ENCODE data around the gene SH3RF1.

Gene SH3RF1

DNA sequence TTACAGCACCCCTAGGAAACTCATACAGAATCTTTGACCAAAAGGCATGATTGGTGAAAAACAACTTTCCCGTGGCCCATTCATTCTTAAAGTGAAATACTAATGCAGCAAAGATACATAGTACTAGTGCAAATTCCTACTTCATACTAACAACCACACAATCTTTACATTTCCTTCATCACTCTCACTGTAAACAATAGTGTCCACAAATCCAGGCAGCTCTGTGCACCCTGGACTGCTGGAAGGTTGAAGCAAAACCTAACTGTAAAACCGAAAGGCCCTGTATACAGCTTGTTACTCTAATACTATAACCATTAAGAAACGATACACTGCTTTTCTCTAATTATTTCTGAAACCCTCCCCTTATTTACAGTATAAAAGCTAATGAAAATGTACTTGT is 82.6 kb downstream of the SH3RF1 start:
- H3K4me1 ChIP-seq = no peaks in the 10 kb centered on the region
- no peaks in the 10 kb centered on the region for H3K36me3 ChIP-seq (ENCODE audit: control insufficient read depth, insufficient read depth, low read length)
- H2AFZ ChIP-seq = no peak overlapping the region
- no peak overlapping the region for H3K9ac ChIP-seq
- H3K4me3 ChIP-seq (ENCODE audit: low read depth, low read length) = no peak overlapping the region
- H3K9me3 ChIP-seq (ENCODE audit: control insufficient read depth, low read length) = no peaks in the 10 kb centered on the region
- TF ChIP-seq CTCF (IDR thresholded peaks at IDR 0.05) = no peak
- no peaks in the 10 kb centered on the region for H3K27me3 ChIP-seq (ENCODE audit: control insufficient read depth, insufficient read depth, low read length)
- H3K79me2 ChIP-seq = peaks cover 4% of the 10 kb centered on the region
- H3K4me2 ChIP-seq (ENCODE audit: low read length) = no peak overlapping the region
- H3K27ac ChIP-seq = no peak overlapping the region

- no peak for TF ChIP-seq CTCF (IDR thresholded peaks at IDR 0.05)
- no peak overlapping the region for H3K27ac ChIP-seq
These were observed 85.4 kb downstream of the SH3RF1 start for GRCh38 chr4:169185133-169185956.

GRCh38 chr4:169184686-169185085 is 86.1 kb downstream of the SH3RF1 start:
- no peak overlapping the region for H3K4me2 ChIP-seq (ENCODE audit: low read length)
- TF ChIP-seq CTCF (IDR thresholded peaks at IDR 0.05) = no peak

More at GRCh38 chr4:169185133-169185956, 85.4 kb downstream of the SH3RF1 start:
- Histone ChIP-seq H3K4me2 (ENCODE audit: low read length) (no peak overlapping the region), H2AFZ (no peak overlapping the region), H3K36me3 (ENCODE audit: control insufficient read depth, insufficient read depth, low read length) (no peaks in the 10 kb centered on the region), H3K4me1 (no peaks in the 10 kb centered on the region), H3K27me3 (ENCODE audit: control insufficient read depth, insufficient read depth, low read length) (no peaks in the 10 kb centered on the region), H3K9ac (no peak overlapping the region), H3K9me3 (ENCODE audit: control insufficient read depth, low read length) (no peaks in the 10 kb centered on the region), H3K79me2 (no peaks in the 10 kb centered on the region), H3K4me3 (ENCODE audit: low read depth, low read length) (no peak overlapping the region)

DNA sequence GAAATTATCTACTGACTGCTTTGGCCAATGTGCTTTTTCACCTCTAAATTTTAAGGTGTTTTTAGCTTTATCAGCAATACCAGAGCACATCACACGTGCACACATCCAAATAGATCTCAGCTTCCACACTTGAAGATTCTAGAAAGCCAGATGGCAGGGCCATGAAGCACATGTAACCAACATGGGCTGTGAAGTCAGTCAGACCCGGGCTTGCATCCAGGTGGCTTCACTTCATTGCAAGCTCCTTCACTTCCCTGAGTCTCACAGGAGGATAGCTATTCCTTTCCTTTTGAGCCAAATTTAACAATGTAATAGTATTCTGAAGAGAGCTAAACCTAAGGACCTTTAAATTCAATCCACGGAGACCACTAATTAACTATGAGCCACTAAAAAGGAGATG is 86.5 kb downstream of the SH3RF1 start:
- no peak for TF ChIP-seq CTCF (IDR thresholded peaks at IDR 0.05)
- no peaks in the 10 kb centered on the region for H3K36me3 ChIP-seq (ENCODE audit: control insufficient read depth, insufficient read depth, low read length)

More at GRCh38 chr4:169184686-169185085, 86.1 kb downstream of the SH3RF1 start:
- H3K9ac ChIP-seq = no peak overlapping the region
- no peaks in the 10 kb centered on the region for H3K27me3 ChIP-seq (ENCODE audit: control insufficient read depth, insufficient read depth, low read length)
- H3K4me1 ChIP-seq = no peaks in the 10 kb centered on the region
- no peaks in the 10 kb centered on the region for H3K79me2 ChIP-seq
- H3K36me3 ChIP-seq (ENCODE audit: control insufficient read depth, insufficient read depth, low read length) = no peaks in the 10 kb centered on the region
- no peak overlapping the region for H2AFZ ChIP-seq
- H3K27ac ChIP-seq = no peak overlapping the region
- H3K9me3 ChIP-seq (ENCODE audit: control insufficient read depth, low read length) = no peaks in the 10 kb centered on the region
- no peak overlapping the region for H3K4me3 ChIP-seq (ENCODE audit: low read depth, low read length)

DNA sequence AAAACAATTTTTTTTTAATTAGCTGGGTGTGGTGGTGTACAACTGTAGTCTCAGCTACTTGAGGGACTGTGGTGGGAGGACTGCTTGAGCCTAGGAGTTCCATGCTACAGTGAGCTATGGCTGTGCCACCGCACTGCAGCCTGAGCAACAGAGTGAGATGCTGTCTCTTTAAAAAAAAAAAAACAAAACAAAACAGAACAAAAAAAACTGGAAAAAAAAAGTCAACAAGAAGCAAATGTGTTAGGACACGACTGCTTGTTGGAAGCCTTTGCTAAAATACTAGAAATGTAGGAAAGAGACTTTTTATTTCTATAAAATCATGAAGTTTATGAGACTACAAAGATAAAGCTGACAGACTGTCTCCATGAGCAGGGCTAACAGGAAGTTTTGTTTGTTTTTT is 87.2 kb downstream of the SH3RF1 start:
- no peak for TF ChIP-seq CTCF (IDR thresholded peaks at IDR 0.05)
- H3K4me1 ChIP-seq = no peaks in the 10 kb centered on the region
- H3K9ac ChIP-seq = no peak overlapping the region
- no peak overlapping the region for H3K4me2 ChIP-seq (ENCODE audit: low read length)
- H3K36me3 ChIP-seq (ENCODE audit: control insufficient read depth, insufficient read depth, low read length) = no peaks in the 10 kb centered on the region
- no peak overlapping the region for H2AFZ ChIP-seq
- H3K27ac ChIP-seq = no peak overlapping the region
- no peaks in the 10 kb centered on the region for H3K9me3 ChIP-seq (ENCODE audit: control insufficient read depth, low read length)
- no peaks in the 10 kb centered on the region for H3K27me3 ChIP-seq (ENCODE audit: control insufficient read depth, insufficient read depth, low read length)
- no peak overlapping the region for H3K4me3 ChIP-seq (ENCODE audit: low read depth, low read length)
- H3K79me2 ChIP-seq = no peaks in the 10 kb centered on the region

More for the DNA sequence above, 86.5 kb downstream of the SH3RF1 start:
- Histone ChIP-seq H3K27me3 (ENCODE audit: control insufficient read depth, insufficient read depth, low read length) (no peaks in the 10 kb centered on the region), H3K9me3 (ENCODE audit: control insufficient read depth, low read length) (no peaks in the 10 kb centered on the region), H3K4me3 (ENCODE audit: low read depth, low read length) (no peak overlapping the region), H3K9ac (no peak overlapping the region), H3K4me2 (ENCODE audit: low read length) (no peak overlapping the region), H2AFZ (no peak overlapping the region), H3K4me1 (no peaks in the 10 kb centered on the region), H3K79me2 (no peaks in the 10 kb centered on the region), H3K27ac (no peak overlapping the region)
